CD4-positive, alpha-beta T cell treated with Interleukin-15 for 4 hours (primary cell): ENCODE measurements around the gene ABHD6.
A peak's percentile ranks its signal among the peaks of the same experiment; 100 is the strongest.
"Not testable (repeated sequence)": the region's sequence is repeated elsewhere in the genome, so short reads cannot be mapped to it uniquely, and the experiment has no call there.

ENCODE experiments used
- DNase-seq: peaks from one replicate; pipeline ENCODE4 v3.0.0-alpha.2; 2020; ENCODE audit warnings: low spot score

ABHD6 gene

DNA sequence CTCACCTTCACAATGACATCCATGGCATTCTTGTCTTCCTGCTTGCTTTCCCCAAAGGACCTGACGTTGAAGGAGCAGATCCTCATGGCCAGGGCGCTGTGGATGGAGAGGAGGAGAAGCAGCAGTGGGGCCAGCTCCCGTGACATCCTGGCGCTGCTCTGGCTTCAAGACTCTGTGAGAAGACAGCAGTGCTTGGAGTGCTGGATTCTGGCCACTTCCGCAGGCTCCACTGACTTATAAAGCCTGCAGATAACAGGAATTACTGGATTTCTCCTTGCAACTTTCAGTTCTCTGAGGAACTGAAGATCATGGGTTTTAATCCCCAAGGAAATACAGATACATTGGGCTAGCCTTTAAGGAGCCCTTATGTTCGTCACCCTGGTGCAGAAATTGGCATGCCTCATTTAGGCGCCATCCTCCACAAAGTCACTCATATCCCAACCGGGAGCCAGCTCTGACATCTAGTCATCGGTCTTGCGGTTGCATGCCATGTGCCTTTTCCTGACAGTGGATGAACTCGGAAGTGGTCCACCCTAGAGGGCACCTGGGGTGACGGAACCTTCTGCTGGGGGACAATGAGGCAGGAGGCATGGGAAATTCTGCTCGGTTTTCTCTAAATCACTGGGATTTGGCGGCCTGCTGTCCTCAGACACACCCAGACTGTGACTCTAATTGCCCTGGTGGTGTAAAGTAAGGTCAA is 26.7 kb upstream of the ABHD6 start, which contains the start of gene DNASE1L3:
DNASE1L3 (minus strand) TSS at position 212 of the 700 bp plus-strand sequence; CDS start at position 146, 66 bp downstream.
- no peak for DNase-seq

DNA sequence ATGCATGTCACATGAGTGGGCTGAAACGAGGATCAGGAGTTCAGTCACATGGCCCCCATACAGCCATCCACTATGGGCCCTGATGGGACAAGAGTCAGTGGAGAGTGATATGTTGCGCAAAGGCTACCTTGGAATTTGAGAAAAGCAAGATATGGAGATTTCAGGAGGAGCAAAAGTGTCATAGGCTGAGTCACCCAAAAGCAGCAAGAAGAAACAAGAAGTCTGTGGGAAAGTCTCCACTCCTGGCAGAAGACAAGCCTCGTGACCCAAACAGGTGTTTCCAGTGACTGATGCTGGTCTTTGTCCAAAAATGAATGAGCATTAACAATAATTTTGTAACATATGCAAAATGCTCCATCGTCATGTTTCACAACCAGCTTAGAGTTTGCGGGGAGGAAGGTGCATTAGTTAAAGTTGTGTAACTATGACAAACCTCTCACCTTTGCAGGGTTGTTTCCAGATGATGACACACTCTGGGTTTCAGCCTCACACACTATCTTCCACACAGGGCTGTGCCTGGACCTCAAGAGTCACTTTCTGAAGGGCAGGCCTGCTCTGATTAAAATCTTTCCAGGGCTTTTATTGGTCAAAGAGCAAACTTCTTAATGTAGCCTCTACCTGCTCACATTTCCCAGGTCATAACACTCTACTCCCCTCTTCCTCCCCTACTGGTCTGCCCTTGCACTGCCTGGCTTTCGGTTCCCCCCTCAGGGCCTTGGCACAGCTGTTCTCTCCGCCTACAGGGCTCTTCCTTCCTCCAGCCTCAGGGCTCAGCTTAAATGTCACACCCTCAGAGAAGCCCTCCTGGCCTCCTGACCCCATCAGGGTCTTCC is 22.9 kb upstream of the ABHD6 start:
- DNase-seq: peak; percentile 2

DNA sequence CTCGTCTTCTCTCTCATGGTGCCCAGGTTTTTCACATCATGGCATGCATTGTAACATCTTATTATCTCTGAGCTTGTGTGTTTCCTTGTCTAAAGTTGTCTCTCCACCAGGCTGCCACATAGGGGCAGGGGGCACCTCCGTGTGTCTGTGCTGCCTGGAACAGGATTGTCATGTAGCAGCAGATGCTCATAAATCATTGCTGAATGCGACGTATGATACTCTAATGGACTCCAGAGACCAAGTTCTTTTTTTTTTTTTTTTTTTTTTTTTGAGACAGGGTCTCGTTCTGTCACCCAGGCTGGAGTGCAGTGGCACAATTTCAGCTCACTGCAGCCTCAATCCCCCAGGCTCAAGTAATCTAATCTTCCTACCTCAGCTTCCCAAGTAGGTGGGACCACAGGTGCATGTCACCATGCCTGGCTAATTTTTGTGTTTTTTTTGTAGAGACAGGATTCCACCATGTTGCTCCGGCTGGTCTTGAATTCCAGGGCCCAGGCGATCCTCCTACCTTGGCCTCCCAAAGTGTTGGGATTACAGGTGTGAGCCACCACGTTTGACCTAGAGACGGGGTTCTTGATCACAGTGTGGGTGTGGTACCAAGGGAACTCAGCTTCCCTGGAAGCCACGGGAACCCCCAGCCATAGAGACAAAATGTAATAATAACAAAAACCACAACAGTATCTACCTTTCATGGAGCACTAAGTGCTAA is 22.1 kb upstream of the ABHD6 start:
- no peak for DNase-seq

DNA sequence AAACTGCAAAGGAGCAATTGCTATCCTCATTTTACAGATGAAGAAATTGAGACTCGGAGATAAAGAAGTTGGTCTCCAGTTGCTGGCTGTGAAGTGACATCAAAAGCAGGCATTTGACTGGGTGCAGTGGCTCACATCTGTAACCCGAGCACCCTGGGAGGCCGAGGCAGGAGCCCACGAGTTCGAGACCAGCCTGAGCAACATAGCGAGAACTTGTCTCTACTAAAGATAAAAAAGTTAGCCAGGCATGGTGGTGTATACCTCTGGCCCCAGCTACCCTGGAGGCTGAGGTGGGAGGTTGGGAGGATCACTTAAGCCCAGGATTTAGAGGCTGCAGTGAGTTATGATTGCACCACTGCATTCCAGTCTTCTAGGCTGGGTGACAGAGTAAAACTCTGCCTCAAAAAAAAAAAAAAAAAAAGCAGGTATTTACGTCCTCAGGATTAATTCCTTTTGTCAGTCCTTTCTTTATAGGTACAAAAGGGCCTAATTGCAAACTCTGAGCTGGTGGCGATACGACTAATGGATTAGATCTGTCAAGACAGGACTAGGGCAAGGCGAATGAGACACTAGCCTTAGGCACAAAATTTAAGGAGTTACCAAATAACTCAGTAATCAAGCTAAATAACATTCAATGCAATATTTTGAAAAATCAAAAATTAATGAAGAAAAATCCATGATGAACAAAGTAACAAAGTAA is 20.9 kb upstream of the ABHD6 start:
- no peak for DNase-seq

DNA sequence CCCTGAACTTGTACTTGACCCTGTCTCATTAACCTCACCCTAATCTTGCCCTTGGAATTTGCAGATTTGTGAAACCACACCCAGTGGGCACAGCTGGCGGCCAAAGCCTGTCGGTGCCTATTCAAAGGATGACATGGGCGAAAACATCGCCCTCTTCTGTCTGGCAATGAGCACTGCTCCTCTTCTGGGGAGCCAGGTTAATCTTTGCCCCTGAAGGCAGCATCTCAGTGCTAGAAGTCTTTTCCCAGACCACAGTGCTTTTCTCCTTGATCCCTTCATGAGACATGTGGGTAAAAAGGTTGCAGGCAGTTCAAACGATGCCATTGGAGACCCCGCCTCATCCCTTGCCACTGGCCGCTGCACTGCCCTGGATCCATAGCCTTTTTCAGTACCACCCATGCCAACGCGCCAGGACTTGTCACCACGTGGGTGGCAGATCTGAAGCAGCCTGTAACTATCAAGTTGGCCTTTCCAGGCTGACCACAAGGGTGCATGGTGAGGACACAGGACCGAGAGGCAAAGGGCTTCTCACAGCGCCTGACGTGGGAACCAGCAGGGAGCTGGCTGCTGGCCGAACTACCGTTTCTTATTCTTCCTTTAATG is 20.3 kb upstream of the ABHD6 start:
- DNase-seq: peak; percentile 61

DNA sequence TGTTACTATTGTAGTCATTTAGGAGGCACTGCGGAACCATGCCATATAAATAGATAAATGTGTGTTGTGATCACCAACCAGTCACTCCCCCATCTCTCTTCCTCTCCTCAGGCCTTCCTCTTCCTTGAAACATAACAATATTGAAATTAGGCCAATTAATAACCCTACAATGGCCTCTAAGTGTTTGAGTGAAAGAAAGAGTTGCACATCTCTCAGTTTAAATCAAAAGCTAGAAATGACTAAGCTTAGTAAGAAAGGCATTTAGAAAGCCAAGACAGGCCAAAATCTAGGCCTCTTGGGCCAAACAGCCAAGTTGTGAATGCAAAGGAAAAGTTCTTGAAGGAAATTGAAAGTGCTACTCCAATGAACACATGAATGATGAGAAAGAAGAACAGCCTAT is 18.7 kb upstream of the ABHD6 start:
- no peak for DNase-seq

DNA sequence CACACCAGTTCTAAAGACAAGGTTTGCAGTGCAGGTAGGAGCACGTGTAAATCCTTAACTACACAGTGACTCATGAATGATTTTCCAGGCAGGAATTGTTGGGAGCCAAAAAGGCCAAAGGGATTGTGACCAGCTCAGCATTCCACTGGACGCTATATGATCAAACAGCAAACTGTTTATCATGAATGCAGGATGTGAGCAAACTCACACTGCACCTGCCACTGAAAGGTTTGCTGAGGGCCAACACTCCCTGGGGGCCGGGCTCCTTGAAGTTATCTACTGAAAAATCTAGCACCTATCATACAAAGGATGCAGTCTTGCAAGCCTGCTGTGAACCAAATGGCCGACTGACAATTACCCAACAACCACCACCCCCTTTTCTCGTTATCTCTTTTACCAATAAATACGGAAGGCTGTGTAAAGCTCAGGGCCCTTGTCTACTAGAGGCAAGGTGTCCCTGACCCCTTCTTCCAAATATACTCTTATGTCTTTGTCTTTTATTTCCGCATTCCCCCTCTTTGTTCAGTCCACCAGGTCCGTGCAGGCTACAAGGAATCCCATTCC is 15.3 kb upstream of the ABHD6 start:
- no peak for DNase-seq

DNA sequence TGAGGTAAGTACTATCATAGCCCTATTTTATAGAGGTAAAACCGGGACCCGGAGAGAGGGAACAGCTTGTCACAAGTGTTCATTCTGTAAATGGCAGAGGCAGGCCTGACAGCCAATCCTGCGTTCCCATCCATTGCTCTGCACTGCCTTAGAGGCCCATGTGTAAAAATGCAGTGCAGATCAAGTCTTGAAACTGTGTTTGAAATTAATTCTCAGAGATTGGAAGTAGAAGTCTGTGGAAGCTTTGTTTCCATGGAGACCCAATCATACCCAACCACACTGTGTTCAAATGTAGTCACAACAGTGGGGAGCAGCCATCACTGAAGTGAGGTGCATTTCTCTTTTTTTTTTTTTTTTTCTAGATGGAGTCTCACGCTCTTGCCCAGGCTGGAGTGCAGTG is 13.7 kb upstream of the ABHD6 start:
- no peak for DNase-seq

DNA sequence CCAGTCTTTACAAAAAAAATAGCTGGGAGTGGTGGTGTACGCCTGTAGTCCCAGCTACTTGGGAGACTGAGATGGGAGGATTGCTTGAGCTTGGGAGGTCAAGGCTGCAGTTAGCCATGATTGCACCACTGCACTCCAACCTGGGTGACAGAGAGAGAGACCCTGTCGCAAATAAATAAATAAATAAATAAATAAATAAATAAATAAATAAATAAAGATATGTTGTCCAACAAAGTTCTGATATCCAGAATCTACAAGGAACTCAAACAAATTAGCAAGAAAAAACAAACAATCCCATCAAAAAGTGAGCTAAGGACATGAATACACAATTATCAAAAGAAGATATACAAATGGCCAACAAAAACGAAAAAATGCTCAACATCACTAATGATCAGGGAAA is 9.7 kb upstream of the ABHD6 start:
- not testable (repeated sequence) for DNase-seq

DNA sequence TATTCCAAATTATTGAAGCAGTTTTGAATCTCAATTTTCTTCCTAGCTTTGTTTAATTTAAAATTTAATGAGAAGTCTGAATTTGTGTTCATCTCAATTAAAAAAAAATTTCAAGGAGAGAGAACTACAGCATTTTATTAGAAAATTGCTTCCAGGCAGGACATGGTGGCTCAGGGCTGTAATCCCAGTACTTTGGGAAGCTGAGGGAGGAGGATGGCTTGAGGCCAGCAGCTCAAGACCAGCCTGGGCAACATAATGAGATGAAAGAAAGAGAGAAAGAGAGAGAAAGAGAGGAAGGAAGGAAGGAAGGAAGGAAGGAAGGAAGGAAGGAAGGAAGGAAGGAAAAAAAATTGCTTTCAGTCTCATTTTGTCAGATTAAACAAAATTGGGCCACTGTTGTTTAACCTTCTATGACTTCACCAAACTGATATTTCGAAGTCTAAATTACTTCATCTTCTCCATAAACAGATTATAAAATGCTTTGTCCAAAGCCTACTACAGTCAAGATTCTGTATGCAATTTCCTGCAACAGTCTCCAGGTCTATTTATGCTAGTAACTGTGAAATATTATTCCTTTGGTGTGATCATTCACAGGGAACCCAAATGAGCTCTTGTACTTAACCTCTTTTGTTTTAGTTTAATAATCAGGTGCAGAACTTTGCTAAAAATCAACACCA is 6.6 kb upstream of the ABHD6 start:
- no peak for DNase-seq

DNA sequence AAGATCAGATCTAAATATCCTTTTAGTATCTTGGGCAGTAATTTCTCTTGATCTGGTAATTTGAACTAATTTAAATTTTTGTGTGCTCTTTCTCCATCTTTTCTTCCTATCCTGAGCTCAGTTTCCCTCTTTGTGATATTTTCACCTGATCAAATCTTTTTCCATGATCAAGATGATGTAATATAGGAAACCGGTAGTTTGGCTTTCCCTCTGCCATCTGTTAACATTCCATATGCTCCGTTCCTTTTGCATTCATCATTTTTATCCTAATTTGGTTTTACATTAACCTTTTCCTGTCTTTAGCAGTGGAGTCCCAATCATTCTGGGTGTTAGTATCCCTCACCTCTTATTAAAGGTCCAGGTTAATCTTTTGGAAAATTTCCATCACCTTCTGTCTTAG is 5.9 kb upstream of the ABHD6 start:
- no peak for DNase-seq

DNA sequence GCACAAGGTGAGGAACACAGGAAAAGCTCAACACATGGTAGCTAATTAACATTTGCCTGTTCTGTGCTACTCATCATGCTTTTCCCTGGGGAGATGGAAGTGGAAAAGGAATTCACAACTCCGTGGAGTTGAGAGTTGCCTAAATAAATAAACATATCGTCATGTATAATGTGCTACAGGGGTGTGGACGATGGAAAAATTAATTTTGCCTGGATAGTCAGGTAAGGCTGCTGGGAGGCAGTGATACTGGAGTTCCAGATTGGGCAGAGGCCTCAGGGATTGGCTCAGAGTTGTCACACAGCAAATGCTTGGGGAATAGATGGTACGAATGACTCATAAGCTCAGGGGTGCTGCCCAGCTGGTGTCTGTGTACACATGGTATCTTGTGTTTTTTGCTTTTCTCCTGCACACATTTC is 3.1 kb upstream of the ABHD6 start:
- no peak for DNase-seq

DNA sequence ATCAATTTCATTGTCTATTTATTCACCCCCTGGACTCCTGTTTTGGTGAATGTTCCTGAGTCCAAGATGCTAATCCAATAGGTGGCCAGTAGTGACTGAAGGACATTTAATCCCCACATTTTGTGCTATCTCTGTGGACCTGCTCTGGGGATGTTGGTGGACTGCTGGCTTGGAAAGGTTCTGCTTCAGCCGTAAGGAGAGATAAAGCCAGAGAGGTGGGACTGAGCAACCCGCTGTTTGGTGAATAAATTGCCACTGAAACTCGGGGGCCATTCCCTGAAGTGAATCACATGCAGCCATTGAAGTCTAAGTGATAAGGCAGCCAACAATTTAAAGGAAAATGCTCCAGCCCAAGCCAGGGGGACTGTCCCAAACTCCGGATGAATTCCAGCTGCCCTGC is 1.6 kb upstream of the ABHD6 start:
- DNase-seq: no peak

DNA sequence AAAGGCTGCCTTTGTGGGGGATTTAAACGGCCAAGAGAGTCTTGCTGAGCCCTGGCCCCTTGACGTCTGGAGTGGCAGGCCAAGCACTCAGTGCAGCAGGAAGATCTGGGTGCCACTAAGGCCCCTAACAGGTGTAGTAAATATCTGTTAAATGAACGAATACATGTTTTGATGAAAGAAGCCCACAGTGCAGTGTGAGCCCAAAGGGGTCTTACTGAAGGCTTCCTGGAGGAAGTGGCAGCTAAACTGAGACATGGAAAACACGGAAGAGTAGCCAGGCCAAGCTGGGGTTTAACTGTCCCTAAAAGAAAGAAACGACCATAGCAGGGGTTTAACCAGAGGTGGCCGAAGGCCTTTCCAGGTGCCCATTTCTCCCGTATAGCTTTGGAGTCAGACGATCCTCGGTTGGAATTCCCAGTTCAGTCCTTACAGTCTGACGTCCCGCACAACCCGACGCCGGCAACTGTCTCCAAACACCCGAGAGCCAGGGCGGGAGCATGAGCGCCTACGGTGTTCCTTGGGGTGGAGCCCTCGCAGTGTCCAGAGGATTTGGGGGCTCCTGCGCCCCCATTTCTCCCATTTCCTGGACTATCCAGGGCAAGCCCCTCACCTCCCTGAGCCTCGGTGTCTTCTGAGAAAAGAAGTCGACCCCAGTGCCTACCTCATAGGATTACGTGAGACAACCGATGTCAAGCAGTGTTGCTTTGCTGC is 910 bp upstream of the ABHD6 start:
- DNase-seq: no peak

DNA sequence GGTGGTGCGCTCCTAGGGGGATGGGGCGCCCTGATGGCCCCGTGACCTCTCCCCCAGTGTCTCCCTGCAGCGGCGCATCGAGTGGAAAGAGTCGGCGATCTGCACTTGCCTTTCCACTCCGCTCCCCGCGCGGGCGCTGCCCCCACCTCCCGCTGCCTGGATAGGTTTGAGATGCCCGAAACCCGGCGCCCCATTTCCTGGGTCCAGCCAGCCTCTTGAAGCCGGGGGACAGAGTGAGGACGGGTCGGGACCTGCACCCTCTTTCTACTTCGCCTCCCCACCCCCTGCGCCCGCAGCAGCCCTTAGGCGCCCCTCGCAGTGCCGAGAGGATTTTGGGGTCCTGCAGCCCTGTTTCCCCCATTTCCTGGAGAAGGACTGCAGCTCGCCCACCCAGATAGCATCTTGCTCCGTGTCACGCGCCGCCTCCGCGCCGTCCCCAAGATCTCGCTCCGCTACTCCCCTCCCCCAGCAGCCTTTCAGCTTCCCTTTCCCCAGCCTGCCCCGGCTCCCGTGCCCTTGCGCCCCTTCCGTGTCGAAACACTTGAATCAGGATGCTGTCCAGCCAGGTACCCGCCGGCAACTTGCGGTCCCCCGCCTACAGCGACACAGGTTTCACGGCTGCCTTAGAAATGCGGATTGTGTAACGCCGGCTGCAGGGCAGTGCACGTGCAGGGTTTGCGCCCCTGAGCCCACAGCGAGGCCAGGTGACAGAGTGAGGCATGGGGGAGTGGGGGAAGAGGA is 519 bp downstream of the ABHD6 start:
- peak; percentile 10 for DNase-seq

DNA sequence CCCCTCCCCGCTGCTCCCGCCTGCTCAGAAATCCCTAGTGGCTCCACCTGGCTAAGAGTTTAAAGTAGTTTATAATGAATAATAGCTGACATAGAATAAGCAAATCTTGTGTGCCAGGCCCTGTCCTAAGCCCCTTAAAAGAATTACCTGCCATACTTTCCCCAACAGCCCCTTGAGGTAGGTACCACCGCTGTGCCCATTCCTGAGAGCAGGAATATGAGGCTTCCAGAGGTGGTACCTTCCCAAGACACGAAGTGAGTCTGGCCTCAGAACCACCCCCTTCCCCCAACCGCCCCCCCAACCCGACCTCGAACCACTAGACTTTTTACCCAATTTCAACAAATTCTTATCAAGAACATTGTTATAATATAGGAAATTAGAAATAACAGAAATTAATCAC is 1.2 kb downstream of the ABHD6 start:
- DNase-seq: no peak

DNA sequence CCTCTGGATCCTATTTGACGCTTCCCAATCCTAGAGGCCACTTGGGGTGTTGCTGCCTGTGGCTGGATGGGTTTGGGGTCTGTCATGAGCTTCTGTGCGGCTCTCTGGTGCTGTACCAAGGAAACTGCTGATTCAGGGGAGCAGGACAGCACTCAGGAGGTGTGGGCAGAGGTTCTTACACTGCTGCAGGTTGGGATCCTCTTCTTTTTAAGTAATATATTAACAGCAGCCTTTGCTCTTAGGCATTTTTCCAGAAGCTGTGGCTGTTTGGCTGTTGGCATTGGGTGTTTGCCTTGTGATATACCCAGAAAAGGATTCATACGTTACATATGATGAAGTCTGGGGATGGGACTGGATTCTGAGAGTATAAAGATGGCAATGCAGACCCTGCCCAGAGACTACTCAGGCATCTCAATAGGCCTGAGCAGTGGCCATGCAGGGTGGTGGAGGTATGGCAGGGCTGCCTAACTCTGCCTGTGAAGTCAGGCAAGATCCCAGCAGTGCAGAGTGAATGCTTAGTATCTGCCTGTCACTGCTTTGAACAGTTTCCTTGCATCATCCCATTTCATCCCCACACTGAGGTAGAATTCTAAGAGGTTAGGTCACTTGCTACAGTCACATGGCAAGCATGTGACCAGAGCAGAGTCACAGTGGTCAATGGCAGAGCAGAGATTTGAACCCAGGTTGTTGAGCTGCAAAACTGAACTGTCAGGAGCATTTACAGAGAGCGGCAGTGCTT is 3.9 kb downstream of the ABHD6 start:
- DNase-seq: no peak

DNA sequence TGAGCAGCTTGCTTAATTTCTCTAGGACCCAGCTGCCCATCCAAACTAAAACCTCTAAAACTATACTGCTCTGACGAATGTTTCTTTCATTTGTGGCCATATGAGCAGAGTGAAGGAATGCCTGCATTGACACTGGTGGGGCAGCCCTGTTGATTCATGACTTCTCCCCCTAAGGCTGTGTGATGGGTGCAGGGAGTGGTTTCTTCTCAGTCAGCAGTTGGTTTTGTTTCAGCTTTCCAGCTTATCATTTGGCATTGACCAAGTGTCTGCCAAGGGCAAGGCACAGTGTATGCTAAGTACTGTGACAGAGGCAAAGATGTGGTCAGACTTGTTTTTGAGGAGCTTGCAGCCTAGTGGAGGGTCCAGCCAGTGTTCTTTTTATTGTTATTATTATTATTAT is 4.7 kb downstream of the ABHD6 start:
- no peak for DNase-seq

DNA sequence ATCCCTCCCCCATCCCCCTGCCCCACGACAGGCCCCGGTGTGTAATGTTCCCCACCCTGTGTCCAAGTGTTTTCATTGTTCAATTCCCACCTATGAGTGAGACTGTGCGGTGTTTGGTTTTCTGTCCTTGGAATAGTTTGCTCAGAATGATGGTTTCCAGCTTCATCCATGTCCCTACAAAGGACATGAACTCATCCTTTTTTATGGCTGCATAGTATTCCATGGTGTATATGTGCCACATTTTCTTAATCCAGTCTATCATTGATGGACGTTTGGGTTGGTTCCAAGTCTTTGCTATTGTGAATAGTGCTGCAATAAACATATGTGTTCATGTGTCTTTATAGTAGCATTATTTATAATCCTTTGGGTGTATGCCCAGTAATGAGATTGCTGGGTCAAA is 5.3 kb downstream of the ABHD6 start:
- DNase-seq: not testable (repeated sequence)
